Stimulated activated CD8-positive, alpha-beta memory T cell treated with anti-CD3 and anti-CD28 coated beads, Interleukin-15, amount 100 ng/mL, for 24 hours (primary cell): Measurements from ENCODE around the gene TDRD7.
A peak's percentile ranks its signal among the peaks of the same experiment; 100 is the strongest.

ENCODE experiments used
- DNase-seq: peaks from one replicate; pipeline ENCODE4 v3.0.0-alpha.2; 2020; ENCODE audit warnings: low read depth

Gene TDRD7

GRCh38 chr9:97411789-97412625 lies at the start of gene TDRD7:
Gene TDRD7 (plus strand): TSS chr9:97412096. CDS start chr9:97428466, 16,370 bp downstream.
- peak; percentile 92 for DNase-seq

- no peak for DNase-seq
Observed at GRCh38 chr9:97362777-97363545, 48.9 kb upstream of the TDRD7 start.

- no peak for DNase-seq
Observed at GRCh38 chr9:97363661-97364299, 48.1 kb upstream of the TDRD7 start.

GRCh38 chr9:97364769-97365490 lies 47.0 kb upstream of the TDRD7 start:
- no peak for DNase-seq

- no peak for DNase-seq
Observed at GRCh38 chr9:97365634-97366033, 46.3 kb upstream of the TDRD7 start.

- no peak for DNase-seq
Observed at GRCh38 chr9:97366476-97366875, 45.4 kb upstream of the TDRD7 start.

GRCh38 chr9:97366889-97367288 lies 45.0 kb upstream of the TDRD7 start:
- no peak for DNase-seq

GRCh38 chr9:97367729-97368128 lies 44.2 kb upstream of the TDRD7 start:
- no peak for DNase-seq

- no peak for DNase-seq
Observed at GRCh38 chr9:97368964-97369363, 42.9 kb upstream of the TDRD7 start.

GRCh38 chr9:97372580-97372979 lies 39.3 kb upstream of the TDRD7 start:
- no peak for DNase-seq

- DNase-seq, result no peak
Observed at GRCh38 chr9:97373331-97373730, 38.6 kb upstream of the TDRD7 start.

GRCh38 chr9:97374811-97375210 lies 37.1 kb upstream of the TDRD7 start:
- no peak for DNase-seq

GRCh38 chr9:97376902-97377301 lies 35.0 kb upstream of the TDRD7 start:
- no peak for DNase-seq

- DNase-seq, result no peak
Observed at GRCh38 chr9:97382099-97382718, 29.7 kb upstream of the TDRD7 start.

- no peak for DNase-seq
Observed at GRCh38 chr9:97384406-97385262, 27.3 kb upstream of the TDRD7 start.

GRCh38 chr9:97385626-97386264 lies 26.2 kb upstream of the TDRD7 start:
- DNase-seq, result no peak

- no peak for DNase-seq
Observed at GRCh38 chr9:97386265-97386633, 25.6 kb upstream of the TDRD7 start.

GRCh38 chr9:97386733-97387503 lies 25.0 kb upstream of the TDRD7 start:
- DNase-seq, result peak; percentile 72

GRCh38 chr9:97387504-97387886 lies 24.4 kb upstream of the TDRD7 start:
- DNase-seq, result no peak
